H9 (cell line): ENCODE measurements around the gene MZF1. TPM values are rescaled to one million over a fixed set of nuclear protein-coding genes. Genes with fewer than 3 reads are reported as not detected.

Experiments used
- DNase-seq: peaks from one replicate; pipeline ENCODE4 v3.0.0-alpha.2; 2017
- H2AFZ ChIP-seq: one replicate; pipeline ENCODE4 v1.6.1; 2013; ENCODE audit warnings: mild to moderate bottlenecking, low read length, control low read depth, moderate library complexity
- H2AK5ac ChIP-seq: 2 replicates; pipeline ENCODE4 v1.6.1; 2013; ENCODE audit warnings: low read length, control low read depth, mixed read lengths; ENCODE audit not compliant: insufficient read length
- H2BK120ac ChIP-seq: one replicate; pipeline ENCODE4 v1.6.1; 2013; ENCODE audit warnings: low read depth, mild to moderate bottlenecking, low read length, control low read depth, inconsistent platforms; ENCODE audit not compliant: poor library complexity, severe bottlenecking
- H2BK12ac ChIP-seq: 2 replicates; pipeline ENCODE4 v1.6.1; 2013; ENCODE audit warnings: low read length, control low read depth, mixed read lengths, low read depth; ENCODE audit not compliant: insufficient read length
- H2BK15ac ChIP-seq: 2 replicates; pipeline ENCODE4 v1.6.1; 2013; ENCODE audit warnings: low read depth, low read length, control low read depth
- H2BK20ac ChIP-seq: one replicate; pipeline ENCODE4 v1.6.1; 2013; ENCODE audit warnings: low read depth, mild to moderate bottlenecking, low read length, control low read depth, inconsistent platforms; ENCODE audit not compliant: poor library complexity, severe bottlenecking
- H2BK5ac ChIP-seq: 2 replicates; pipeline ENCODE4 v1.6.1; 2013; ENCODE audit warnings: low read length, control low read depth, mixed read lengths; ENCODE audit not compliant: insufficient read length
- H3K14ac ChIP-seq: 2 replicates; pipeline ENCODE4 v1.6.1; 2013; ENCODE audit warnings: low read length, control low read depth; ENCODE audit not compliant: insufficient read depth
- H3K18ac ChIP-seq: 2 replicates; pipeline ENCODE4 v1.6.1; 2013; ENCODE audit warnings: low read depth, mild to moderate bottlenecking, mixed read lengths, low read length, control low read depth; ENCODE audit not compliant: insufficient read length
- H3K23ac ChIP-seq: 2 replicates; pipeline ENCODE4 v1.6.1; 2013; ENCODE audit warnings: low read length, control low read depth, mixed read lengths, low read depth; ENCODE audit not compliant: insufficient read length
- H3K23me2 ChIP-seq: 2 replicates; pipeline ENCODE4 v1.6.1; 2013; ENCODE audit warnings: low read depth, mild to moderate bottlenecking, mixed read lengths, low read length, control low read depth; ENCODE audit not compliant: insufficient read length, poor library complexity, severe bottlenecking
- H3K27ac ChIP-seq: 2 replicates; pipeline ENCODE4 v1.5.1; 2013; ENCODE audit warnings: low read length, control low read depth, mixed read lengths, low read depth; ENCODE audit not compliant: insufficient read length
- H3K27me3 ChIP-seq: 2 replicates; pipeline ENCODE4 v1.6.1; 2013; ENCODE audit warnings: low read length, control low read depth, inconsistent platforms; ENCODE audit not compliant: insufficient read depth
- H3K4ac ChIP-seq: 2 replicates; pipeline ENCODE4 v1.6.1; 2013; ENCODE audit warnings: low read depth, mild to moderate bottlenecking, control low read depth, inconsistent platforms, low read length, moderate library complexity
- H3K4me1 ChIP-seq: 2 replicates; pipeline ENCODE4 v1.6.1; 2013; ENCODE audit warnings: low read length, control low read depth, inconsistent platforms; ENCODE audit not compliant: insufficient read depth
- H3K4me2 ChIP-seq: 2 replicates; pipeline ENCODE4 v1.6.1; 2013; ENCODE audit warnings: low read length, control low read depth, mixed read lengths; ENCODE audit not compliant: insufficient read length, insufficient read depth
- H3K56ac ChIP-seq: 2 replicates; pipeline ENCODE4 v1.6.1; 2013; ENCODE audit warnings: low read depth, mild to moderate bottlenecking, mixed read lengths, low read length, control low read depth; ENCODE audit not compliant: insufficient read length
- H3K79me1 ChIP-seq: 2 replicates; pipeline ENCODE4 v1.6.1; 2013; ENCODE audit warnings: low read depth, mild to moderate bottlenecking, moderate library complexity, low read length, control low read depth, inconsistent platforms; ENCODE audit not compliant: insufficient read depth, poor library complexity, severe bottlenecking
- H3K79me2 ChIP-seq: 2 replicates; pipeline ENCODE4 v1.6.1; 2013; ENCODE audit warnings: low read length, control low read depth, inconsistent platforms; ENCODE audit not compliant: insufficient read depth
- H3K9ac ChIP-seq: 2 replicates; pipeline ENCODE4 v1.6.1; 2013; ENCODE audit warnings: low read length, control low read depth, mixed read lengths; ENCODE audit not compliant: insufficient read length; ENCODE audit errors: extremely low read depth
- H3K9me3 ChIP-seq: one replicate; pipeline ENCODE4 v1.6.1; 2013; ENCODE audit warnings: low read depth, low read length, inconsistent platforms; ENCODE audit not compliant: control insufficient read depth
- H3T11ph ChIP-seq: one replicate; pipeline ENCODE4 v1.6.1; 2013; ENCODE audit warnings: mild to moderate bottlenecking, low read length, control low read depth, inconsistent platforms
- H4K20me1 ChIP-seq: one replicate; pipeline ENCODE4 v1.6.1; 2013; ENCODE audit not compliant: control insufficient read depth, insufficient read length, insufficient read depth
- H4K5ac ChIP-seq: 2 replicates; pipeline ENCODE4 v1.6.1; 2013; ENCODE audit warnings: low read depth, mild to moderate bottlenecking, mixed read lengths, low read length, control low read depth; ENCODE audit not compliant: insufficient read length
- H4K8ac ChIP-seq: replicated peaks from 2 replicates; pipeline ENCODE4 v1.6.1; 2013; ENCODE audit warnings: low read length, control low read depth, mixed read lengths, low read depth; ENCODE audit not compliant: insufficient read length
- H4K91ac ChIP-seq: 2 replicates; pipeline ENCODE4 v1.6.1; 2013; ENCODE audit warnings: low read depth, mild to moderate bottlenecking, moderate library complexity, mixed read lengths, low read length, control low read depth; ENCODE audit not compliant: insufficient read length
- H3K27ac Mint-ChIP-seq, 3 experiments: 2 replicates in 2 of 3; 3 replicates in 1 of 3; pipeline ENCODE4 v1.8.0; 2020 to 2021; ENCODE audit warnings: mixed read lengths in 3 of 3, mild to moderate bottlenecking in 1 of 3, moderate library complexity in 1 of 3
- H3K27me3 Mint-ChIP-seq: 2 replicates; pipeline ENCODE4 v1.8.0; 2021; ENCODE audit warnings: low read depth, mild to moderate bottlenecking, moderate library complexity, mixed read lengths
- H3K36me3 Mint-ChIP-seq, 3 experiments: 2 replicates in 2 of 3; 3 replicates in 1 of 3; pipeline ENCODE4 v1.8.0; 2020 to 2021; ENCODE audit warnings: low read depth in 3 of 3, mixed read lengths in 3 of 3; ENCODE audit not compliant: insufficient read depth in 1 of 3
- H3K4me1 Mint-ChIP-seq, 2 experiments: 2 replicates each; pipeline ENCODE4 v1.8.0; 2020; ENCODE audit warnings: mixed read lengths in 2 of 2
- H3K4me3 Mint-ChIP-seq, 2 experiments: 2 replicates in 1 of 2; 3 replicates in 1 of 2; pipeline ENCODE4 v1.8.0; 2020 to 2021; ENCODE audit warnings: mild to moderate bottlenecking in 2 of 2, mixed read lengths in 2 of 2, moderate library complexity in 1 of 2
- H3K9me3 Mint-ChIP-seq, 2 experiments: 2 replicates in 1 of 2; 3 replicates in 1 of 2; pipeline ENCODE4 v1.8.0; 2020; ENCODE audit warnings: mild to moderate bottlenecking in 2 of 2, mixed read lengths in 2 of 2, moderate library complexity in 1 of 2
- WGBS: extraction: QIAGEN DNeasy Blood & Tissue Kit; methylation state at CpG from one replicate; pipeline ENCODE4 v1.1.7; 2013; ENCODE audit warnings: missing lambda C conversion rate, low lambda C conversion rate, mixed read lengths; ENCODE audit not compliant: insufficient read length; ENCODE audit errors: extremely low coverage; 5-methylcytosine and 5-hydroxymethylcytosine counted together
- total RNA-seq: library from RNA; stranded (reverse); gene quantifications from 2 replicates; pipeline ENCODE4 v1.2.1, GENCODE V29; 2021
- TF ChIP-seq, protein P1 (sequence below): fragments of 200-600 bp; sonication (generic); conservative IDR thresholded peaks from 3 replicates; pipeline ENCODE4 v1.8.0; 2021; ENCODE audit warnings: antibody characterized with exemption, mild to moderate bottlenecking

The MZF1 gene
- total RNA-seq, 1 experiment from 2014 or later, result 23.6 TPM

DNA sequence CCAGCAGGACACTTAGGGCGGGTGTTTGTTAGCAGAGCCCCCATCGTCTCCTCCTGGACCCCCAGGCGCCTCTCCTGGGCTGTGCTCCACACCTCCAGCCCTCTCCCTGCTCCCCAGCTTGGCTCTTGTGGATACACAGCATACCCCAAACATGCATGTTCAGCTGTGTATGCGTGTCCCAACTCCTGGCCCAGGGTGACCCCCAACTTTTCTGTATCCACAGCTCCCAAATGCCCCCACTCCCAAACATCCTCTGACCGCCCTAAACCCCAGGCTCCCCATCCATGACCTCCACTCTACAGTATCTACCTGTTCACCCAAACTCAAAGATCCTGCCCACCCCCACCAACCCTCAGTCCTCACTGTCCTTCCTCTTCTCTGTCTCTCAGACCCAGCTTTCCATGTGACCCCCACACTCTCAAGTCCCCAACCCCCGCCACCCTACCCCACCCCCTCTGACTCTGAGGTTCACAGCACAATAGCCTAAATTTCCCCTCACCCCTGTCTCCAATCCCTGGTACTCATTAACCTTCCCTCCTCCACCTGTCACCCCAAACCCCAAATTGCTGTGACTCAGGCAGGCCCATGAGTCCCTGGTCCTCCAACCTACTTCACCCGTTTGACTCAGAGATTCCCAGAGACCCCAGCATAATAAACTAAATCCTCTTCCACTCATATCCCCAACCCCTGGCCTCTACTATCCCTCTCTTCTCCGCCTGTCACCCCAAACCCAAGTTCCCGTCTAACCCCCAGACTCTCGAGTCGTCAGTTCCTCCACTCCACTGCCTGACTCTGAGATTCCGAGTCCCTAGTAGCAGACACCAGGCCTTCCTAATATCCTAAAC, 15.7 kb downstream of the MZF1 start:
- Histone ChIP-seq H3K79me1 (no peaks in the 10 kb centered on the region), H2BK12ac (no peak overlapping the region), H3K27ac (no peak overlapping the region), H3K27me3 (no peaks in the 10 kb centered on the region), H3T11ph (no peak overlapping the region), H3K4me2 (peak overlapping the region; percentile 56), H3K9ac (peak overlapping the region; percentile 68), H3K4ac (no peak overlapping the region), H2BK15ac (no peak overlapping the region), H3K23ac (no peak overlapping the region), H3K79me2 (peaks cover 8% of the 10 kb centered on the region; the same call in 1 of the 2 replicates), H3K56ac (no peak overlapping the region), H2BK5ac (no peak overlapping the region), H3K23me2 (peaks cover 16% of the 10 kb centered on the region), H2BK120ac (no peak overlapping the region), H3K18ac (no peak overlapping the region), H2AK5ac (no peak overlapping the region), H4K8ac (no peak overlapping the region), H3K9me3 (no peaks in the 10 kb centered on the region), H4K20me1 (no peaks in the 10 kb centered on the region), H2AFZ (no peak overlapping the region), H4K91ac (no peak overlapping the region), H3K14ac (no peak overlapping the region), H4K5ac (no peak overlapping the region), H3K4me1 (no peaks in the 10 kb centered on the region), H2BK20ac (no peak overlapping the region)
- peak overlapping the region; percentile 96 to 99 for H3K4me3 Mint-ChIP-seq
- peaks cover 1% of the 10 kb centered on the region; the same call in 1 of the 2 replicates for H3K27me3 Mint-ChIP-seq
- H3K27ac Mint-ChIP-seq, result peak overlapping the region; percentile 95 to 99 (median 97)
- WGBS, result no CpG with 5 or more reads among the region's 12 CpGs
- no peak for DNase-seq
- TF ChIP-seq, protein P1, sequence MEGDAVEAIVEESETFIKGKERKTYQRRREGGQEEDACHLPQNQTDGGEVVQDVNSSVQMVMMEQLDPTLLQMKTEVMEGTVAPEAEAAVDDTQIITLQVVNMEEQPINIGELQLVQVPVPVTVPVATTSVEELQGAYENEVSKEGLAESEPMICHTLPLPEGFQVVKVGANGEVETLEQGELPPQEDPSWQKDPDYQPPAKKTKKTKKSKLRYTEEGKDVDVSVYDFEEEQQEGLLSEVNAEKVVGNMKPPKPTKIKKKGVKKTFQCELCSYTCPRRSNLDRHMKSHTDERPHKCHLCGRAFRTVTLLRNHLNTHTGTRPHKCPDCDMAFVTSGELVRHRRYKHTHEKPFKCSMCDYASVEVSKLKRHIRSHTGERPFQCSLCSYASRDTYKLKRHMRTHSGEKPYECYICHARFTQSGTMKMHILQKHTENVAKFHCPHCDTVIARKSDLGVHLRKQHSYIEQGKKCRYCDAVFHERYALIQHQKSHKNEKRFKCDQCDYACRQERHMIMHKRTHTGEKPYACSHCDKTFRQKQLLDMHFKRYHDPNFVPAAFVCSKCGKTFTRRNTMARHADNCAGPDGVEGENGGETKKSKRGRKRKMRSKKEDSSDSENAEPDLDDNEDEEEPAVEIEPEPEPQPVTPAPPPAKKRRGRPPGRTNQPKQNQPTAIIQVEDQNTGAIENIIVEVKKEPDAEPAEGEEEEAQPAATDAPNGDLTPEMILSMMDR, result no peak
- no peaks in the 10 kb centered on the region; a peak in 2 of 5 replicates for H3K9me3 Mint-ChIP-seq
- peaks cover 18 to 48% (median 33%) of the 10 kb centered on the region in 3 experiments; a peak in 6 of 7 replicates for H3K36me3 Mint-ChIP-seq
- peaks cover 26 to 45% of the 10 kb centered on the region in 2 experiments for H3K4me1 Mint-ChIP-seq
